CD4-positive, CD25-positive, alpha-beta regulatory T cell (primary cell): ENCODE measurements around the gene EXT2. TPM values are rescaled to one million over a fixed set of nuclear protein-coding genes. Genes with fewer than 3 reads are reported as not detected.

Experiments used
- ATAC-seq, 2 donors: fragments of 150-1000 bp; cut with Tn5 transposase; one replicate each; pipeline ENCODE4 v1.10.0; 2021; ENCODE audit warnings: low read depth in 2 of 2, moderate number of reproducible peaks in 2 of 2, moderate library complexity in 1 of 2
- DNase-seq, 3 donors: peaks; one replicate each; pipeline versions ENCODE4 v3.0.0 to v3.0.0-alpha.2; 2012 to 2022; ENCODE audit warnings: mixed read lengths in 1 of 3
- H3K27ac ChIP-seq: one replicate; pipeline ENCODE4 v1.7.0; 2013; ENCODE audit warnings: mild to moderate bottlenecking, low read length; ENCODE audit not compliant: insufficient read depth, poor library complexity, severe bottlenecking
- H3K27me3 ChIP-seq: one replicate; pipeline ENCODE4 v1.7.0; 2013; ENCODE audit warnings: low read length; ENCODE audit not compliant: control insufficient read depth, insufficient read depth
- H3K36me3 ChIP-seq: one replicate; pipeline ENCODE4 v1.7.0; 2013; ENCODE audit warnings: mild to moderate bottlenecking, low read length, moderate library complexity; ENCODE audit not compliant: control insufficient read depth, insufficient read depth
- H3K4me1 ChIP-seq: 2 replicates; pipeline ENCODE4 v1.7.0; 2013; ENCODE audit warnings: mild to moderate bottlenecking, low read length; ENCODE audit not compliant: insufficient read depth, control insufficient read depth, poor library complexity, severe bottlenecking
- H3K4me3 ChIP-seq: one replicate; pipeline ENCODE4 v1.7.0; 2013; ENCODE audit warnings: low read depth, mild to moderate bottlenecking, low read length, moderate library complexity
- H3K9me3 ChIP-seq, 2 experiments: 1 replicate in 1 of 2; 2 replicates in 1 of 2; pipeline ENCODE4 v1.7.0; 2013; ENCODE audit warnings: low read length in 2 of 2, mild to moderate bottlenecking in 1 of 2, moderate library complexity in 1 of 2; ENCODE audit not compliant: control insufficient read depth in 2 of 2
- H3K27ac Mint-ChIP-seq, 3 donors: one replicate each; pipeline ENCODE4 v1.8.0; 2020 to 2022; ENCODE audit warnings: mild to moderate bottlenecking in 3 of 3, mixed read lengths in 3 of 3, moderate library complexity in 2 of 3
- H3K27me3 Mint-ChIP-seq: one replicate; pipeline ENCODE4 v1.8.0; 2022; ENCODE audit warnings: mild to moderate bottlenecking, mixed read lengths
- H3K36me3 Mint-ChIP-seq: one replicate; pipeline ENCODE4 v1.8.0; 2020; ENCODE audit warnings: mixed read lengths
- H3K4me1 Mint-ChIP-seq, 4 donors: one replicate each; pipeline ENCODE4 v1.8.0; 2020 to 2022; ENCODE audit warnings: mixed read lengths in 4 of 4, mild to moderate bottlenecking in 1 of 4
- H3K4me3 Mint-ChIP-seq, 4 donors: one replicate each; pipeline ENCODE4 v1.8.0; 2020 to 2022; ENCODE audit warnings: mild to moderate bottlenecking in 4 of 4, mixed read lengths in 4 of 4, moderate library complexity in 3 of 4
- H3K9me3 Mint-ChIP-seq, 7 donors: one replicate each; pipeline ENCODE4 v1.8.0; 2020 to 2022; ENCODE audit warnings: mixed read lengths in 7 of 7, mild to moderate bottlenecking in 3 of 7, moderate library complexity in 2 of 7
- polyA plus RNA-seq, 4 donors: library from polyadenylated mRNA; unstranded; fragments of 300-500 nt; fragmentation: Illumina TruSeq; gene quantifications; one replicate each; pipeline ENCODE4 v1.2.3, GENCODE V29; 2021
- total RNA-seq: library from RNA; stranded (reverse); gene quantifications from one replicate; pipeline ENCODE4 v1.2.3, GENCODE V29; 2022

EXT2 gene
- total and polyA plus RNA-seq, 5 donors from 2014 or later = 25.6 to 42.6 (median 41.4) TPM

- ATAC-seq (no peak), DNase-seq (no peak)
- Mint-ChIP-seq H3K9me3 (peaks cover 0 to 7% (median 4%) of the 10 kb centered on the region in 7 donors), H3K27ac (no peak overlapping the region), H3K27me3 (no peaks in the 10 kb centered on the region), H3K36me3 (peaks cover 68% of the 10 kb centered on the region), H3K4me1 (no peaks in the 10 kb centered on the region), H3K4me3 (no peak overlapping the region)
- no peak overlapping the region for H3K4me3 ChIP-seq
- H3K36me3 ChIP-seq = peaks cover 22% of the 10 kb centered on the region
- peaks cover 0 to 7% of the 10 kb centered on the region in 2 experiments for H3K9me3 ChIP-seq
- no peaks in the 10 kb centered on the region for H3K27me3 ChIP-seq
- no peak overlapping the region for H3K27ac ChIP-seq
- no peaks in the 10 kb centered on the region for H3K4me1 ChIP-seq
Observed at GRCh38 chr11:44207292-44207691, 111.8 kb downstream of the EXT2 start.

GRCh38 chr11:44208976-44209603 lies 113.6 kb downstream of the EXT2 start:
- Mint-ChIP-seq H3K9me3 (peaks cover 0 to 7% (median 4%) of the 10 kb centered on the region in 7 donors), H3K36me3 (peaks cover 74% of the 10 kb centered on the region), H3K27ac (no peak overlapping the region), H3K4me1 (no peaks in the 10 kb centered on the region), H3K27me3 (no peaks in the 10 kb centered on the region), H3K4me3 (no peak overlapping the region)
- Histone ChIP-seq H3K27me3 (no peaks in the 10 kb centered on the region), H3K4me1 (no peaks in the 10 kb centered on the region), H3K36me3 (peaks cover 22% of the 10 kb centered on the region), H3K9me3 (peaks cover 0 to 7% of the 10 kb centered on the region in 2 experiments), H3K4me3 (no peak overlapping the region), H3K27ac (no peak overlapping the region)
- DNase-seq (no peak), ATAC-seq (no peak)

- Mint-ChIP-seq H3K36me3 (peaks cover 58% of the 10 kb centered on the region), H3K27me3 (no peaks in the 10 kb centered on the region), H3K4me1 (peaks cover 0 to 6% (median under 1%) of the 10 kb centered on the region in 4 donors), H3K4me3 (no peak overlapping the region), H3K27ac (no peak overlapping the region), H3K9me3 (peaks cover 0 to 7% (median 4%) of the 10 kb centered on the region in 7 donors)
- no peak for DNase-seq
- Histone ChIP-seq H3K4me1 (no peaks in the 10 kb centered on the region), H3K27ac (no peak overlapping the region), H3K4me3 (no peak overlapping the region), H3K27me3 (no peaks in the 10 kb centered on the region), H3K9me3 (peaks cover 0 to 7% of the 10 kb centered on the region in 2 experiments), H3K36me3 (peaks cover 13% of the 10 kb centered on the region)
- no peak for ATAC-seq
Observed at GRCh38 chr11:44212128-44212527, 116.7 kb downstream of the EXT2 start.

- H3K27ac ChIP-seq = no peak overlapping the region
- no peak overlapping the region for H3K4me3 ChIP-seq
- Mint-ChIP-seq H3K27ac (no peak overlapping the region), H3K27me3 (no peaks in the 10 kb centered on the region), H3K4me3 (no peak overlapping the region), H3K9me3 (peaks cover 0 to 7% (median 4%) of the 10 kb centered on the region in 7 donors), H3K36me3 (peaks cover 58% of the 10 kb centered on the region), H3K4me1 (peaks cover 0 to 6% (median under 1%) of the 10 kb centered on the region in 4 donors)
- H3K4me1 ChIP-seq = no peaks in the 10 kb centered on the region
- H3K36me3 ChIP-seq = peaks cover 5% of the 10 kb centered on the region
- no peak for DNase-seq
- no peaks in the 10 kb centered on the region for H3K27me3 ChIP-seq
- ATAC-seq = no peak
- H3K9me3 ChIP-seq = peaks cover 0 to 7% of the 10 kb centered on the region in 2 experiments
Observed at GRCh38 chr11:44213148-44213547, 117.7 kb downstream of the EXT2 start.

GRCh38 chr11:44217432-44217831 lies 122.0 kb downstream of the EXT2 start:
- peaks cover 0 to 6% (median under 1%) of the 10 kb centered on the region in 4 donors for H3K4me1 Mint-ChIP-seq
- H3K4me1 ChIP-seq = no peaks in the 10 kb centered on the region
- H3K27ac Mint-ChIP-seq = no peak overlapping the region
- no peaks in the 10 kb centered on the region for H3K27me3 ChIP-seq
- ATAC-seq (no peak), DNase-seq (no peak)
- no peaks in the 10 kb centered on the region for H3K36me3 ChIP-seq
- no peaks in the 10 kb centered on the region for H3K9me3 Mint-ChIP-seq
- no peak overlapping the region for H3K4me3 Mint-ChIP-seq
- no peak overlapping the region for H3K27ac ChIP-seq
- peaks cover 54% of the 10 kb centered on the region for H3K36me3 Mint-ChIP-seq
- H3K27me3 Mint-ChIP-seq = no peaks in the 10 kb centered on the region
- H3K4me3 ChIP-seq = no peak overlapping the region
- H3K9me3 ChIP-seq = no peaks in the 10 kb centered on the region

- no peak for ATAC-seq
- Mint-ChIP-seq H3K9me3 (no peaks in the 10 kb centered on the region), H3K4me3 (no peak overlapping the region), H3K36me3 (peaks cover 50% of the 10 kb centered on the region), H3K4me1 (peaks cover 0 to 6% (median under 1%) of the 10 kb centered on the region in 4 donors), H3K27me3 (no peaks in the 10 kb centered on the region), H3K27ac (no peak overlapping the region)
- H3K4me3 ChIP-seq = no peak overlapping the region
- H3K9me3 ChIP-seq = no peaks in the 10 kb centered on the region
- no peak overlapping the region for H3K27ac ChIP-seq
- no peaks in the 10 kb centered on the region for H3K4me1 ChIP-seq
- no peaks in the 10 kb centered on the region for H3K27me3 ChIP-seq
- peaks cover under 1% of the 10 kb centered on the region for H3K36me3 ChIP-seq
- DNase-seq = no peak
Observed at GRCh38 chr11:44219830-44220796, 124.6 kb downstream of the EXT2 start.

GRCh38 chr11:44221456-44221855 lies 126.0 kb downstream of the EXT2 start:
- Mint-ChIP-seq H3K4me3 (no peak overlapping the region), H3K4me1 (peaks cover 2 to 5% (median 4%) of the 10 kb centered on the region in 4 donors), H3K36me3 (peaks cover 46% of the 10 kb centered on the region), H3K9me3 (no peaks in the 10 kb centered on the region), H3K27me3 (no peaks in the 10 kb centered on the region), H3K27ac (no peak overlapping the region)
- DNase-seq (no peak), ATAC-seq (no peak)
- no peaks in the 10 kb centered on the region for H3K27me3 ChIP-seq
- no peaks in the 10 kb centered on the region for H3K9me3 ChIP-seq
- H3K36me3 ChIP-seq = peaks cover 2% of the 10 kb centered on the region
- no peak overlapping the region for H3K27ac ChIP-seq
- H3K4me1 ChIP-seq = no peaks in the 10 kb centered on the region
- H3K4me3 ChIP-seq = no peak overlapping the region
